ENCODE measurements around the gene FDX1. TPM values are rescaled to one million over a fixed set of nuclear protein-coding genes. Genes with fewer than 3 reads are reported as not detected.
"Not testable (repeated sequence)": the region's sequence is repeated elsewhere in the genome, so short reads cannot be mapped to it uniquely, and the experiment has no call there.

The FDX1 gene, protein sequence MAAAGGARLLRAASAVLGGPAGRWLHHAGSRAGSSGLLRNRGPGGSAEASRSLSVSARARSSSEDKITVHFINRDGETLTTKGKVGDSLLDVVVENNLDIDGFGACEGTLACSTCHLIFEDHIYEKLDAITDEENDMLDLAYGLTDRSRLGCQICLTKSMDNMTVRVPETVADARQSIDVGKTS
- 10 to 100 TPM; 13.0 to 15.2 TPM for total RNA-seq

DNA sequence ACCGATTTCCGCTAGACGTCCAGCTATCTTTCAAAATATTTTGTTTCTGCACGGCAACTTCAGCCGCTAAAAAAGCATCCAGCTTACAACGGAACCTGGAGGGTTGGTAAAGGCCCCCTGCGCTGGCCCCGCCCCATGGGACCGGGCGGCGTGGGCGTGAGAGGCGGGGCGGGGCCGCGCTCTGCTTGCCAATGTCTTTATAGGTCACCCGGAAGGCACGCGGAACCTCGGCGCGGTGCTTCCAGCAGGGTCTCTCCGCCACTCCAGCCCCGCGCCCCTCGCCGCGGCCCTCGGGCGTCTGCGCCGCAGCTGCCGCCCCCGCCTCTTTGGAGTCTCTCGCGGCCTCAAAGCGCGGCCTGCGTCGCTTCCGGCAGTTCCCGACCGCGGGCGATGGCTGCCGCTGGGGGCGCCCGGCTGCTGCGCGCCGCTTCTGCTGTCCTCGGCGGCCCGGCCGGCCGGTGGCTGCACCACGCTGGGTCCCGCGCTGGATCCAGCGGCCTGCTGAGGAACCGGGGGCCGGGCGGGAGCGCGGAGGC is at the start of gene FDX1:
FDX1 (plus strand) TSS at position 218 of the 536 bp plus-strand sequence; CDS start at position 391, 173 bp downstream.
- ATAC-seq = peak; percentile 91

DNA sequence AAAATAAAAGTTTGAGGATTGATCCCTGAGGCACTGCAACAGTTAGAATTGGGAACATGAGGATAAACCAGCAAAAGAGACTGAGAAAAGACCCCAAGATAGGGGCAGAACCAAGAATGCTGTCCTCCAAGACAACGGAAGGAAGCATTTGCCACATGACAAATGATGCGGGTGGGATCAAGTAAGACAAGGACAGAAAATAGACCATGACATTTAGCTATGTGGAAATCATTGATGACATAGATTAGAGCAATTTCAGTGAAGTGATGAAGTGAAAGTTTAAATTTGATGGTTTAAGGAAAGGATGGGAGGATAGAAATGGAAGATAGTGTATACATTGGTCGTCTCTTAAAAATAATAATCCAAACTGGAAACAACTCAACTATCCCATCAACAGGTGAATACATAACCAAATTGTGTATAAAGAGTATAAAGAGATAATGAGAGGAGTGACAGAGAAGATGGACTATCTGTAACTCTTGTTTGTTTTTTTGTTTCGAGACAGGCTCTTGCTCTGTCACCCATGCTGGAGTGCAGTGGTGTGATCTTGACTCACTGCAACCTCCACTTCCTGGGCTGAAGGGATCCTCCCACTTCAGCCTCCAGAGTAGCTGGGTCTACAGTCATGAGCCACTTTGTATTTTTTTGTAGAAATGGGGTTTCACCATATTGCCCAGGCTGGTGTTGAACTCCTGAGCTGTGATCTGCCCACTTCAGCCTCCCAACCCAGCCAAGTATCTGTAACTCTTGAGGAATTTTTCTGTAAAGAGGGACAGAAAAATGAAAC is 48.7 kb upstream of the FDX1 start:
- peak; percentile 34 to 74 for ATAC-seq
- no peak for DNase-seq (ENCODE audit: low spot score in 2 of 2)
- peaks cover 0 to 5% of the 10 kb centered on the region in 2 donors for H3K36me3 Mint-ChIP-seq
- H3K9me3 Mint-ChIP-seq = peaks cover 0 to 6% of the 10 kb centered on the region in 2 donors
- no peak overlapping the region for H3K27ac Mint-ChIP-seq

More for the DNA sequence above, at the start of gene FDX1:
- peaks cover 5 to 7% of the 10 kb centered on the region in 2 donors for H3K36me3 Mint-ChIP-seq
- H3K27ac Mint-ChIP-seq = peak within 1 kb of the TSS; percentile 97 to 100
- DNase-seq (ENCODE audit: low spot score in 2 of 2) = peak; percentile 82 to 95
- H3K9me3 Mint-ChIP-seq = no peaks in the 10 kb centered on the region

DNA sequence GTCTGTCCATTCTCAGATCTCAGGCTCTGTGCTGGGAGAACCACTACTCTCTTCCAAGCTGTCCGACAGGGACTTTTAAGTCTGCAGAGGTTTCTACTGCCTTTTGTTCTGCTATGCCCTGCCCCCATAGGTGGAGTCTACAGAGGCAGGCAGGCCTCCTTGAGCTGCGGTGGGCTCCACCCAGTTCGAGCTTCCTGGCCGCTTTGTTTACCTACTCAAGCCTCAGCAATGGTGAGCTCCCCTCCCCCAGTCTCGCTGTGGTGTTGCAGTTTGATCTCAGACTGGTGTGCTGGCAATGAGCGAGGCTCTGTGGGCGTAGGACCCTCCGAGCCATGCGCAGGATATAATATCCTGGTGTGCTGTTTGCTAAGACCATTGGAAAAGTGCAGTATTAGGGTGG is 41.5 kb upstream of the FDX1 start:
- not testable (repeated sequence) for DNase-seq (ENCODE audit: low spot score in 2 of 2); ATAC-seq; H3K27ac Mint-ChIP-seq
- H3K36me3 Mint-ChIP-seq = peaks cover 0 to 30% of the 10 kb centered on the region in 2 donors
- H3K9me3 Mint-ChIP-seq = peaks cover 5 to 14% of the 10 kb centered on the region in 2 donors

GRCh38 chr11:110389965-110390364 is 39.8 kb upstream of the FDX1 start:
- H3K9me3 Mint-ChIP-seq = peaks cover 5 to 14% of the 10 kb centered on the region in 2 donors
- DNase-seq (ENCODE audit: low spot score in 2 of 2) (no peak), ATAC-seq (no peak)
- no peak overlapping the region for H3K27ac Mint-ChIP-seq
- H3K36me3 Mint-ChIP-seq = peaks cover 0 to 30% of the 10 kb centered on the region in 2 donors

GRCh38 chr11:110392056-110392455 is 37.7 kb upstream of the FDX1 start:
- no peak for DNase-seq (ENCODE audit: low spot score in 2 of 2)
- ATAC-seq = no peak
- Mint-ChIP-seq H3K27ac (no peak overlapping the region), H3K9me3 (peaks cover 5 to 11% of the 10 kb centered on the region in 2 donors), H3K36me3 (peaks cover 0 to 23% of the 10 kb centered on the region in 2 donors)

- not testable (repeated sequence) for DNase-seq (ENCODE audit: low spot score in 2 of 2); H3K9me3 Mint-ChIP-seq; H3K36me3 Mint-ChIP-seq; H3K27ac Mint-ChIP-seq; ATAC-seq
Observed at GRCh38 chr11:110397668-110398286, 32.0 kb upstream of the FDX1 start.

GRCh38 chr11:110403585-110403984 is 26.2 kb upstream of the FDX1 start:
- ATAC-seq; H3K36me3 Mint-ChIP-seq; H3K27ac Mint-ChIP-seq; DNase-seq (ENCODE audit: low spot score in 2 of 2); H3K9me3 Mint-ChIP-seq: not testable (repeated sequence)

DNA sequence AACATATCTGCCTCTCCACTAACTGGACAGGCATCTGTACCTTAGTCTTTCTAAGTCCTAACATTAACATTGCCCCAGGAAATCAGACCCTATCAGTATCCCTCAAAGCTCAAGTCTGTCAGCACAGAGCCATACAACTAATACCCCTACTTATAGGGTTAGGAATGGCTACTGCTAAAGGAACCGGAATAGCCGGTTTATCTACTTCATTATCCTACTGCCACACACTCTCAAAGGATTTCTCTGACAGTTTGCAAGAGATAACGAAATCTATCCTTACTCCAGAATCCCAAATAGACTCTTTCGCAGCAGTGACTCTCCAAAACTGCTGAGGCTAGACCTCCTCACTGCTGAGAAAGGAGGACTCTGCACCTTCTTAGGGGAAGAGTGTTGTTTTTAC is 24.1 kb upstream of the FDX1 start:
- not testable (repeated sequence) for H3K36me3 Mint-ChIP-seq; H3K27ac Mint-ChIP-seq; ATAC-seq; DNase-seq (ENCODE audit: low spot score in 2 of 2); H3K9me3 Mint-ChIP-seq

GRCh38 chr11:110407315-110407714 is 22.4 kb upstream of the FDX1 start:
- ATAC-seq = no peak
- no peak overlapping the region for H3K27ac Mint-ChIP-seq
- peaks cover 0 to 4% of the 10 kb centered on the region in 2 donors for H3K9me3 Mint-ChIP-seq
- H3K36me3 Mint-ChIP-seq = peaks cover 0 to 7% of the 10 kb centered on the region in 2 donors
- DNase-seq (ENCODE audit: low spot score in 2 of 2) = no peak

DNA sequence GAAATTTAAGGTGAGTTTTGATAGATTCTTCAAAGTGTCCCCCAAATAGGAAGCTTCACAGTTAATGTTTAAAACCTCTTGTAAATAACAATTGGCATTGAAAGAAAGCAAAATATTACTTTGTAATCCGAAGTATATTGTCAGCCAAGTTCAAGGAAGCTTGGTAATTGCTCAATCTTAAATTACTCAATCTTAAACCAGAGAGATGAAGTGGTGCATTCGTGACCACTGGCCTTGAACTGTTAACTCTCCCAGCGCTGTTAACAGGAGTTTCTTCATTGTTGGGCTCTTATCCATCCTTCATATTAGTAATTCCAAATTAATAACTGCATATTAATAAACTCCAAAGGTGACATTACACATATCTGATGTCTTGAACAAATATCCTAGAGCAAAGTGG is 20.6 kb upstream of the FDX1 start:
- Mint-ChIP-seq H3K36me3 (peaks cover 0 to 7% of the 10 kb centered on the region in 2 donors), H3K9me3 (peaks cover 0 to 4% of the 10 kb centered on the region in 2 donors), H3K27ac (no peak overlapping the region)
- ATAC-seq (no peak), DNase-seq (ENCODE audit: low spot score in 2 of 2) (no peak)

DNA sequence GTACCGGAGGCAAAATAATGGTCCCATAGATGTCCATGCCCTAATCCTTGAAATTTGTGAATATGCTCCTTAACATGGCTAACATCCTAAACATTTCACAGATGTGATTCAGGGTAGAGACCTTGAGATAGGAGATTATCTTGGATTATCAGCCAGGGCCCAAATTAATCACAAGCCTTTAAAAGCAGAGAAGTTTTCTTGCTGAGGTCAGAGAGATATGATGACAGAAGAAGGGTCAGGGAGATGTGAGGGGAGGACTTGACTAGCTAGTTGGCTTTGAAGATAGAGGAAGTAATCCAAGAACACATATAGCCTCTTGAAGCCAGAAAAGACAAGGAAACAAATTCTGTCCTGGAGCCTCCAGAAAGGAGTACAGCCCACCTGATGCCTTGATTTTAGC is 19.1 kb upstream of the FDX1 start:
- Mint-ChIP-seq H3K27ac (no peak overlapping the region), H3K36me3 (peaks cover 0 to 7% of the 10 kb centered on the region in 2 donors), H3K9me3 (peaks cover 0 to 4% of the 10 kb centered on the region in 2 donors)
- DNase-seq (ENCODE audit: low spot score in 2 of 2) = no peak
- ATAC-seq = no peak

DNA sequence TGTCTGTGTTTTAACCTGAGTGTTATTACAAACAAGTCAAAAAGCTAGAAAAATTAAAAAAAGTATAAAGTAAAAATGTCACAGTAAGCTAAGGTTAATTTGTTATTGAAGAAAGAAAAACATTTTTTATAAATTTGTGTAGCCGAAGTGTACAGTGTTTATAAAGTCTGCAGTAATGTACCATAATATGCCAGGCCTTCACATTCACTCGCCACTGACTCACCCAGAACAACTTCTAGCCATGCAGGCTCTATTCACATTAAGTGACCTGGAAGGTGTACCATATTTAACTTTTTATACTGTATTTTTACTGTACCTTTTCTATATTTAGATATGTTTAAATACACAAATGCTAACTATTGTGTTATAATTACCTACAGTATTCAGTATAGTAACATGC is 14.7 kb upstream of the FDX1 start:
- no peaks in the 10 kb centered on the region for H3K9me3 Mint-ChIP-seq
- H3K27ac Mint-ChIP-seq = no peak overlapping the region
- H3K36me3 Mint-ChIP-seq = no peaks in the 10 kb centered on the region
- no peak for DNase-seq (ENCODE audit: low spot score in 2 of 2)
- ATAC-seq = no peak

DNA sequence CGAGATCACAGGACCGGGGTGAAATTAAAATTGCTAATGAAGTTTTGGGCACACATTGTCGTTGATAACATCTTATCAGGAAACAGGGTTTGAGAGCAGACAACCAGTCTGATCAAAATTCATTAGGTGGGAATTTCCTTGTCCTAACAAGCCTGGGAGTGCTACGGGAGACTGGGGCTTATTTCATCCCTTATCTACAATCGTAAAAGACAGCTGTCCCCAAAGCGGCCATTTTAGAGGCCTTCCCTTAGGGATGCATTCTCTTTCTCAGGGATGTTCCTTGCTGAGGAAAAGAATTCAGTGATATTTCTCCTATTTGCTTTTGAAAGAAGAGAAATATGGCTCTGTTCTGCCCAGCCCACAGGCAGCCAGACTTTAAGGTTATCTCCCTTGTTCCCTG is 8.1 kb upstream of the FDX1 start:
- DNase-seq (ENCODE audit: low spot score in 2 of 2); H3K36me3 Mint-ChIP-seq; H3K9me3 Mint-ChIP-seq; H3K27ac Mint-ChIP-seq; ATAC-seq: not testable (repeated sequence)

GRCh38 chr11:110422306-110422905 is 7.3 kb upstream of the FDX1 start:
- ATAC-seq (no peak), DNase-seq (ENCODE audit: low spot score in 2 of 2) (no peak)
- Mint-ChIP-seq H3K9me3 (peaks cover 4 to 8% of the 10 kb centered on the region in 2 donors), H3K27ac (no peak overlapping the region), H3K36me3 (peaks cover 0 to 6% of the 10 kb centered on the region in 2 donors)

DNA sequence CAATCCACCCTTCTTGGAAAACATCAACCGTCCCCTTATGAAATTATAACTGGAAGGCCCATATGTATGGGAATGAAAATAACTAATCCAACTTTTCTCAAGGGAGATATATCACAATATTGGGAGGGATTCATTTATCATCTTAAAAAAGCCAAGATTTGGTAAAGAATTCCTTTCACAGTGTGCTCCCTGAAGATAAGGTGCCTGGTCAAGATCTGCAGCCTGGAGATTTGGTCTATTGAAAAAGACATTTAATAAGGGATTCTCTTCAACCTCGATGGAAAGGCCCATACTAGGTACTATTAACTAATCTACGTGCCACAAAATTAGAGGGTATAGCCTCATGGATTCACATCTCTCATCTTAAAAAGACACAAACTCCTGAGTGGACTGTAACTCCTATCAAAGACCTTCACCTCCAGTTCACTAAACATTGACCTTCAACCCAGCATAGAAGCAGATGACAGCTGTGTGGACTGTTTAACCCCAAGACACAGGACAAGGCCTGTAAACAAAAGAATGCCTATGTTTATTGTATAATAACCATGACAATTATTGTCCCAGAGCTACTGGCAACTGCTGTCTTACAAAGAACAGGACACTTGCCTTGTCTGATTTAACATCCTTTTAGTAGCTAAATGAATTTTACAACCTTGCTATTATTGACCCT is 4.8 kb upstream of the FDX1 start:
- H3K9me3 Mint-ChIP-seq = peaks cover 4 to 8% of the 10 kb centered on the region in 2 donors

More for the DNA sequence above, 4.8 kb upstream of the FDX1 start:
- ATAC-seq = no peak
- H3K27ac Mint-ChIP-seq = no peak overlapping the region
- no peak for DNase-seq (ENCODE audit: low spot score in 2 of 2)
- H3K36me3 Mint-ChIP-seq = peaks cover 0 to 6% of the 10 kb centered on the region in 2 donors
